Stimulated activated naive CD8-positive, alpha-beta T cell treated with anti-CD3 and anti-CD28 coated beads, Interleukin-15, Interleukin-2, amounts not matched to agents 100 U/mL and 50 U/mL, for 24 hours (primary cell): Measurements from ENCODE around the gene CD84.
"Not testable (repeated sequence)": the region's sequence is repeated elsewhere in the genome, so short reads cannot be mapped to it uniquely, and the experiment has no call there.

Experiments used
- ATAC-seq: fragments of 150-1000 bp; cut with Tn5 transposase; one replicate; pipeline ENCODE4 v1.10.0; 2021
- DNase-seq: peaks from one replicate; pipeline ENCODE4 v3.0.0; 2021

CD84 gene

GRCh38 chr1:160579216-160579701, at the start of gene CD84:
Gene CD84, minus strand, starts transcription at chr1:160579496. Its CDS starts 59 bp downstream, at chr1:160579437.
- no peak for DNase-seq
- no peak for ATAC-seq

- ATAC-seq (no peak), DNase-seq (no peak)
These were observed 49.5 kb upstream of the CD84 start for GRCh38 chr1:160628799-160629263.

- peak; percentile 76 for DNase-seq
- ATAC-seq = not testable (repeated sequence)
These were observed 48.5 kb upstream of the CD84 start for GRCh38 chr1:160627677-160628289.

- peak; percentile 41 for ATAC-seq
- DNase-seq = no peak
These were observed 47.4 kb upstream of the CD84 start for GRCh38 chr1:160626509-160627342.

- DNase-seq (peak; percentile 74), ATAC-seq (peak; percentile 56)
These were observed 46.6 kb upstream of the CD84 start for GRCh38 chr1:160625725-160626498.

- ATAC-seq (no peak), DNase-seq (no peak)
These were observed 46.0 kb upstream of the CD84 start for GRCh38 chr1:160625321-160625720.

GRCh38 chr1:160624464-160624863, 45.2 kb upstream of the CD84 start:
- no peak for ATAC-seq

GRCh38 chr1:160623862-160624261, 44.6 kb upstream of the CD84 start:
- ATAC-seq (peak; percentile 24), DNase-seq (no peak)

More at GRCh38 chr1:160624464-160624863, 45.2 kb upstream of the CD84 start:
- DNase-seq = no peak

- ATAC-seq = peak; percentile 74
- no peak for DNase-seq
These were observed 43.9 kb upstream of the CD84 start for GRCh38 chr1:160623227-160623633.

- ATAC-seq (no peak), DNase-seq (no peak)
These were observed 43.4 kb upstream of the CD84 start for GRCh38 chr1:160622501-160623226.

- no peak for DNase-seq
- ATAC-seq = no peak
These were observed 42.5 kb upstream of the CD84 start for GRCh38 chr1:160621633-160622413.

- ATAC-seq = no peak
- DNase-seq = no peak
These were observed 41.8 kb upstream of the CD84 start for GRCh38 chr1:160620942-160621632.

- DNase-seq (no peak), ATAC-seq (no peak)
These were observed 40.5 kb upstream of the CD84 start for GRCh38 chr1:160619742-160620277.

- ATAC-seq = no peak
These were observed 39.5 kb upstream of the CD84 start for GRCh38 chr1:160618763-160619274.

GRCh38 chr1:160618327-160618726, 39.0 kb upstream of the CD84 start:
- no peak for ATAC-seq

More at GRCh38 chr1:160618763-160619274, 39.5 kb upstream of the CD84 start:
- peak; percentile 56 for DNase-seq

GRCh38 chr1:160615660-160616059, 36.4 kb upstream of the CD84 start:
- DNase-seq (no peak), ATAC-seq (no peak)

More at GRCh38 chr1:160618327-160618726, 39.0 kb upstream of the CD84 start:
- DNase-seq = no peak

GRCh38 chr1:160614410-160614809, 35.1 kb upstream of the CD84 start:
- no peak for DNase-seq
- ATAC-seq = no peak

- no peak for DNase-seq
- no peak for ATAC-seq
These were observed 33.4 kb upstream of the CD84 start for GRCh38 chr1:160612613-160613218.

GRCh38 chr1:160610569-160611242, 31.4 kb upstream of the CD84 start:
- DNase-seq = no peak
- no peak for ATAC-seq
